Measurements from ENCODE around the gene TMEM178B. TPM values are rescaled to one million over a fixed set of nuclear protein-coding genes. Genes with fewer than 3 reads are reported as not detected.

TMEM178B gene
- polyA plus RNA-seq, 1 experiment = 0.01 TPM

GRCh38 chr7:141454338-141454737 lies 380.5 kb downstream of the TMEM178B start:
- ChIA-PET POLR2A (no interaction called here), CTCF (no interaction called here)
- DNase-seq (ENCODE audit: low read depth, low spot score) = no peak
- Histone ChIP-seq H3K27me3 (ENCODE audit: control insufficient read depth, insufficient read depth, low read length) (no peaks in the 10 kb centered on the region), H3K9me3 (ENCODE audit: control insufficient read depth, insufficient read depth, low read length) (peaks cover 3% of the 10 kb centered on the region), H3K4me3 (ENCODE audit: low read depth, low read length) (no peak overlapping the region), H3K27ac (ENCODE audit: low read depth, low read length) (no peak overlapping the region)
- no peak for TF ChIP-seq CTCF (IDR thresholded peaks at IDR 0.05; ENCODE audit: low read depth, low read length)

- Histone ChIP-seq H3K27ac (ENCODE audit: low read depth, low read length) (no peak overlapping the region), H3K27me3 (ENCODE audit: control insufficient read depth, insufficient read depth, low read length) (no peaks in the 10 kb centered on the region), H3K9me3 (ENCODE audit: control insufficient read depth, insufficient read depth, low read length) (no peaks in the 10 kb centered on the region), H3K4me3 (ENCODE audit: low read depth, low read length) (no peak overlapping the region)
- no peak for TF ChIP-seq CTCF (IDR thresholded peaks at IDR 0.05; ENCODE audit: low read depth, low read length)
- ChIA-PET CTCF (no interaction called here), POLR2A (no interaction called here)
- DNase-seq (ENCODE audit: low read depth, low spot score) = no peak
These were observed 381.9 kb downstream of the TMEM178B start for GRCh38 chr7:141455723-141456122.

- Histone ChIP-seq H3K4me3 (ENCODE audit: low read depth, low read length) (no peak overlapping the region), H3K9me3 (ENCODE audit: control insufficient read depth, insufficient read depth, low read length) (no peaks in the 10 kb centered on the region), H3K27ac (ENCODE audit: low read depth, low read length) (no peak overlapping the region), H3K27me3 (ENCODE audit: control insufficient read depth, insufficient read depth, low read length) (no peaks in the 10 kb centered on the region)
- ChIA-PET POLR2A (no interaction called here), CTCF (no interaction called here)
- no peak for DNase-seq (ENCODE audit: low read depth, low spot score)
- TF ChIP-seq CTCF (IDR thresholded peaks at IDR 0.05; ENCODE audit: low read depth, low read length) = no peak
These were observed 382.4 kb downstream of the TMEM178B start for GRCh38 chr7:141456298-141456697.

- H3K27ac ChIP-seq (ENCODE audit: low read depth, low read length) = no peak overlapping the region
- H3K4me3 ChIP-seq (ENCODE audit: low read depth, low read length) = no peak overlapping the region
- no peaks in the 10 kb centered on the region for H3K9me3 ChIP-seq (ENCODE audit: control insufficient read depth, insufficient read depth, low read length)
- no peak for TF ChIP-seq CTCF (IDR thresholded peaks at IDR 0.05; ENCODE audit: low read depth, low read length)
- POLR2A ChIA-PET = no interaction called here
- CTCF ChIA-PET = no interaction called here
- DNase-seq (ENCODE audit: low read depth, low spot score) = no peak
- no peaks in the 10 kb centered on the region for H3K27me3 ChIP-seq (ENCODE audit: control insufficient read depth, insufficient read depth, low read length)
These were observed 382.8 kb downstream of the TMEM178B start for GRCh38 chr7:141456711-141457110.

GRCh38 chr7:141460781-141461715 lies 387.2 kb downstream of the TMEM178B start:
- no peak for TF ChIP-seq CTCF (IDR thresholded peaks at IDR 0.05; ENCODE audit: low read depth, low read length)
- Histone ChIP-seq H3K27ac (ENCODE audit: low read depth, low read length) (no peak overlapping the region), H3K9me3 (ENCODE audit: control insufficient read depth, insufficient read depth, low read length) (0 out of 2 replicates have a peak, but pooled peaks cover 4% of the 10 kb centered on the region), H3K4me3 (ENCODE audit: low read depth, low read length) (no peak overlapping the region), H3K27me3 (ENCODE audit: control insufficient read depth, insufficient read depth, low read length) (no peaks in the 10 kb centered on the region)
- no peak for DNase-seq (ENCODE audit: low read depth, low spot score)
- ChIA-PET CTCF (no interaction called here), POLR2A (no interaction called here)
